DMS153 (cell line): ENCODE results near the gene RECQL.
"Not testable (repeated sequence)": the region's sequence is repeated elsewhere in the genome, so short reads cannot be mapped to it uniquely, and the experiment has no call there.

Experiments
- DNase-seq: peaks from one replicate; lab custom pipeline; 2025; lab: John Stamatoyannopoulos, UW

RECQL gene

GRCh38 chr12:21502872-21503271 is 1.4 kb upstream of the RECQL start:
- DNase-seq = no peak

GRCh38 chr12:21502164-21502496 is 695 bp upstream of the RECQL start:
- no peak for DNase-seq

GRCh38 chr12:21500786-21501257 is 613 bp downstream of the RECQL start:
- DNase-seq = no peak

- DNase-seq = no peak
Measured at GRCh38 chr12:21499765-21500164, 1.7 kb downstream of the RECQL start.

- DNase-seq = no peak
Measured at GRCh38 chr12:21485998-21486397, 15.4 kb downstream of the RECQL start.

- DNase-seq = peak; percentile 90
Measured at GRCh38 chr12:21483531-21483930, 17.9 kb downstream of the RECQL start.

GRCh38 chr12:21478756-21479455 is 22.5 kb downstream of the RECQL start:
- no peak for DNase-seq

GRCh38 chr12:21476949-21477348 is 24.5 kb downstream of the RECQL start:
- DNase-seq = no peak

- DNase-seq = no peak
Measured at GRCh38 chr12:21475552-21475951, 25.9 kb downstream of the RECQL start.

GRCh38 chr12:21472197-21472823 is 29.1 kb downstream of the RECQL start:
- DNase-seq = no peak

GRCh38 chr12:21471294-21471693 is 30.1 kb downstream of the RECQL start:
- DNase-seq = no peak

- not testable (repeated sequence) for DNase-seq
Measured at GRCh38 chr12:21467334-21467733, 34.1 kb downstream of the RECQL start.

GRCh38 chr12:21459474-21459873 is 42.0 kb downstream of the RECQL start:
- no peak for DNase-seq

GRCh38 chr12:21456291-21456780 is 45.1 kb downstream of the RECQL start:
- no peak for DNase-seq

- DNase-seq = no peak
Measured at GRCh38 chr12:21453312-21453852, 48.1 kb downstream of the RECQL start.

- DNase-seq = no peak
Measured at GRCh38 chr12:21451529-21451928, 49.9 kb downstream of the RECQL start.

- no peak for DNase-seq
Measured at GRCh38 chr12:21444193-21445146, 57.0 kb downstream of the RECQL start.

GRCh38 chr12:21439347-21439746 is 62.1 kb downstream of the RECQL start:
- no peak for DNase-seq

- no peak for DNase-seq
Measured at GRCh38 chr12:21438643-21439042, 62.8 kb downstream of the RECQL start.

- no peak for DNase-seq
Measured at GRCh38 chr12:21434699-21435098, 66.7 kb downstream of the RECQL start.

GRCh38 chr12:21433525-21433924 is 67.9 kb downstream of the RECQL start:
- DNase-seq = no peak

- no peak for DNase-seq
Measured at GRCh38 chr12:21429994-21430393, 71.4 kb downstream of the RECQL start.
